Measurements from ENCODE around the gene PHF11.

The PHF11 gene

DNA sequence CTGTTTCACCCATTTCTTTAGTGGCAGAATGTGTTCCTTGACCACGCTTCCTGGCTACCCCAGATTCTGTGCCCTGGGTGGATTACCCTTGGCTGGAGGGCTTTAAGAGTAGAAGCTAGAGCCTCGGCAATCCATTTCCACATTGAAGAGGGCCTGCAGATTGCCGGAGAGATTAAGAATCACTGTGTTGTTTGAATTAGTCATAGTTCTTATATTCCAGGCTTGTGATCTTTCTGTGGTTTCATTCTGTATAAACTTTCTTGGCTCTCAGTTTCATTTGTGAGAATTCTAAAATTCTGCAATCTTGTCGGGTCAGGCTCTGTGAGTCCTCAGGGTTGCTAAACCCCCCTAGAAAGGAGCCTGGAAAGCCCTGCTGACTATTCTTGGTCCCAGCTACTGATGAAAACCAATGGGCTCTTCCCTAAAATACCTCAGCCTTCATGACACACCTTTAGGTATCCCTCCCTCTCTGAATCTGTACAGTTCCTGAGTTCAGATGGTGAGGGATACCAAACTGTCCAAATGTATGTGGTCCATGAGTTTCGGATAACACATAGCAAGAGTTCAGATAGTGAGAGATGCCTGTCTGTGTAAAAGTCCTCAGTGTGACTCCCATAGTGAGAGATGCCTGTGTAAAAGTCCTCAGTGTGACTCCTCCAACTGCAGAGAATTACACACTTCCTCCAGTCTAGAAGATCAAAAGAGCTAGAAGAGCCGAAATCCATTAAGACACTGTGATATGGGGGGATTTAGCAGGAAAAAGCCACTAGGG, 4.3 kb downstream of the PHF11 start:
- DNase-seq: no peak

- DNase-seq: no peak
Measured at GRCh38 chr13:49502954-49503353, 7.2 kb downstream of the PHF11 start.

DNA sequence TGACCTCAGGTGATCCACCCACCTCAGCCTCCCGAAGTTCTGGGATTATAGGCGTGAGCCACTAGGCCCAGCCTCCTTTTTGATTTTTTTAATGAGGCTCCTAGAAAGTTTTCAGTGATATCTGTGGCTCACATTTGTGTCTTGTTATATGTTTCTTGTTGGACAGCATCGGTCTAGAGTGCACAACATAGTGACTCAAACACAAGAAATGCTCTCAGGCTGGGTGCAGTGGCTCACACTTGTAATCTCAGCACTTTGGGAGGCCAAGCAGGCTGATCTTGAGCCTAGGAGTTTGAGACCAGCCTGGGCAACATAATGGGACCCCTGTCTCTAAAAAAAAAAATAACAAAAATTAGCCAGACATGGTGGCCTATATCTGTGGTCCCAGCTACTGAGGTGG, 8.2 kb downstream of the PHF11 start:
- DNase-seq: no peak

DNA sequence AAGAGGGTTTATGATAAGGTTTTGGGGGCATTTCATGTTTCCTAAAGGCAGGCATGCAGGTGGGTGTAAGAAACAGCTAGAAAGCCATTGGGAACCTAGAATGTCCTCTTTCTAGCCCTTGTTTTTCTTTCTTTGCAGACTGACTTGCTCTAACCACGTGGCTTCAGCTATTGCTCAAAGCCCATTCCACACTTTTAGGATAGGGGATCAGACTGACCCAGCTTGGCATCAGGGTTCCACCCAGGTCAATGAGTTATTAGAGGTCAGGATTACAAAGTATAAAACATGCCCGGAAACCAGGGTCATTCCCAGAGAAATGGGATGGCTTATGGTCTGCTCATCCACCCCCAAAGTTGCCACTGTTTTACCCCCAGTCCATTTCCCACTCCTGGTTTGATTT, 16.8 kb downstream of the PHF11 start:
- DNase-seq: no peak

DNA sequence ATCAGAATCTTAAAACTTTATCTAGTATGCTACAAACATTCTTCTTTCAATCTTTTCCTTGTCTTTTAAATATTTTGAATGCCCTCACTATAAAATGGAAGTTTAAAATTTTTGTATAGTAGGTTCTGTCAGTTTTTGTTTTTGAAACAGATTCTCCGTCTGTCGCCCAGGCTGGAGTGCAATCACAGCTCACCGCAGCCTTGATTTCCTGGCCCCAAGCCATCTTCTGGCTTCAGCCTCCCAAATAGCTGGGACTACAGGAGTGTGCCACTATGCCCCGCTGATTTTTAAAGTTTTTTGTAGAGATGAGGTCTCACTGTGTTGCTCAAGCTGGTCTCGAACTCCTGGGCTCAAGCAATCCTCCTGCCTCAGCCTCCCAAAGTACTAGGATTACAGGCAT, 20.7 kb downstream of the PHF11 start:
- no peak for DNase-seq

DNA sequence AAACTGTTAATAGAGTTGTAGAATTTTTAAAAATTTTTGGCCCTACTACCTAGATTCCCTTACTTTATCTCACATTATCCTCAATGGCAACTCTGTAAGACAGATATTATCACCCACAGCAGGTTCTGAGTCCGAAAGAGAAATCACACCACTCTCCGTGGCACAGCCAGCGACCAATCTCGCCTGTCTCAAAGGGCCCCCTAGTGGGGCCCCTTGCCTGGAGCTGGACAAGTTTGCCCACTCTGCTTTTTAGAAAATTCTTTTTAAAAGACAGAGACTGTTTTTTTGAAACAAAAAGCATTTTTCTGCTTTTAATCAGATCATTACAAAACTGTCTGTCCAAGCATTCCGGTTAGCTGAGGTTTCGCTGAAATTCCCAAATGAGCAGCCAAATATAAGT, 21.7 kb downstream of the PHF11 start:
- DNase-seq: peak; percentile 59

GRCh38 chr13:49521224-49521623, 25.5 kb downstream of the PHF11 start:
- DNase-seq: no peak

GRCh38 chr13:49524740-49525501, 29.2 kb downstream of the PHF11 start:
- DNase-seq: no peak

DNA sequence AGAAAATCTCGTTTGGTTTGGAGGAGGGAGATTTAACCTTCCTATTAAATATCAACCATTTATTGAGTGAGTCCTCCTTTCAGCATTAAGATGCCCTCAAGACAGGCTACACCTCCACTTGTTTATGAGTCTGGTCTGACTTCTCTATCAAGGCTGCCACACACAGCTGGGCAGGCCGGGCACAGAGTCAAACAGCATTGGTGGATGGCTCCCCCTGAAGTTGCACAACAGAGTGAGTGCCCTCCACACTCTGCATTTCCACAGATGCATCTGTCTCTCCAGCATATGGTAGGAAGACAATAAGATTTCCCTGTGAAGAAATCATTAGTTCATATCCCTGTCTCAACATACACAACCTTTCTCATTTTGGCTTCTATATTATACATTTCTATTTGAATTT, 31.4 kb downstream of the PHF11 start:
- DNase-seq: peak; percentile 48

DNA sequence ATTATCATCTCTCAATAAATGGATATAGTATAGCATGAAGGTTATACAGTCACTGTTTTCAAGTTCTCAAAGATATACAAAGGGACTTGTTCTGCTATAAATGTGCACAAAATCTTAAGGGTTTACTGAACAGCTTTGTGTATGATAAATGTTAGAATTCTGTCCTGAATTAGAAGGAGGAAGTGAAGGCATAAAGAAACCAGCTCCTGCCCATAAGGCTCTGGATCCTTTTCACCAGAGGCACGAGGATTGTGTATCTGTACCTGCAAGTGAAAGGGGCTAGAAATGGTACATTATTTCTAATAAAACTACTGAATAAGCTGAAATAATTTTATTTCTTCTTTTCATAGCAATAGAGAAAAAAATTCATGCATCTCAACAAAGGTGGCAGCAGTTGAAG, 32.4 kb downstream of the PHF11 start:
- DNase-seq: no peak

DNA sequence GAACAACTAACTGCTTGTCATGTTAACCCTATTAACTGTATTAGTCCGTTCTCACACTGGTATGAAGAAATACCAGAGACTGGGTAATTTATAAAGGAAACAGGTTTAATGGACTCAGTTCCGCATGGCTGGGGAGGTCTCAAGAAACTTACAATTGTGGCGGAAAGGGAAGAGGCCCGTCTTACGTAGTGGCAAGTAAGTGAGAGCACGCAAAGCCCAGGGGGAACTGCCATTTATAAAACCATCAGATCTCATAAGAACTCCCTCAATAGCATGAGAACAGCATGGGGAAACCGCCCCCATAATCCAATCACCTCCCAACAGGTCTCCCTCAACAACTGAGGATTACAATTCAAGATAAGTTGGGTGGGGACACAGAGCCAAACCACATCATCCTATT, 34.7 kb downstream of the PHF11 start:
- peak; percentile 12 for DNase-seq

GRCh38 chr13:49532593-49532992, 36.8 kb downstream of the PHF11 start:
- DNase-seq: no peak

DNA sequence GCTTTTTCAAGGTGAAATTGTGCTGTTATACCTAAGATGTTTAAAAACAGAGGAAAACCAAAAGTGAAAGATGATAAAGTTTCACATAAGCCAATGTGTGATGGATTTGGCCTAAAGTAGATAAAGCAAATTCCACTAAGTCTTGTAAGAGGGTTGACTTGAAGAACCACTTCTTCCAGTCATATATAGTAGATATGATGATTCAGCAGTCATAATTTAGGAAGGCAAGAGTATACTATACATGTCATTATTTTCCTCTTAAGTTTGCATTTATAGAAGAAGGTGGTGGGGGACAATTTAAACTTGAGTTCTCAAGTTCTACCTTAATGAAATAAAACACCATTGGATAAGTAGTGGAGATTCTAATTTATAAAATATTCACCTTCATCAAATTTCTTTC, 37.3 kb downstream of the PHF11 start:
- DNase-seq: no peak

GRCh38 chr13:49533591-49534269, 38.0 kb downstream of the PHF11 start:
- DNase-seq: peak; percentile 22

- no peak for DNase-seq
Measured at GRCh38 chr13:49536144-49536873, 40.6 kb downstream of the PHF11 start.

GRCh38 chr13:49538404-49538803, 42.7 kb downstream of the PHF11 start:
- no peak for DNase-seq

- DNase-seq: no peak
Measured at GRCh38 chr13:49539313-49539712, 43.6 kb downstream of the PHF11 start.

GRCh38 chr13:49539746-49540145, 44.0 kb downstream of the PHF11 start:
- DNase-seq: no peak

GRCh38 chr13:49540552-49540951, 44.8 kb downstream of the PHF11 start:
- DNase-seq: no peak

GRCh38 chr13:49543656-49544055, 47.9 kb downstream of the PHF11 start:
- DNase-seq: no peak

DNA sequence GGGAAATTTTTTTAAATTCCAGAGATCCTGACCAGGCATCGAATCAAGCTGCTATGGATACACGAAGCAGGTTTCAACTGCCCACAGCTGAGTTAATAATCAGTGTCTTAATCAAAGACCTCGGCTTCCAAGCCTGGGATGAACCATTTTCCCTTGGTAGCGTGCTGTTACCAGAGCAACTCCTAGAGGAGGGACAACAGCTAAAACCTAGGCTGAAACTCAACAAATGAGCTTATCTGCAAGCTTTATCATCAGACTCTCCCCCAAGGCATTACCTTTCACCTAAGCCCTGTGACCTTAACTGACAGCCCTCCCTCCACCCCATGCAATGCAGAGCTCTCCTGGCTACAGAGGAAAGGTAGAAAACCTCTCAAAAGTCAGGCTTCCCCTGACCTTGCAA, 49.9 kb downstream of the PHF11 start:
- no peak for DNase-seq

- DNase-seq: no peak
Measured at GRCh38 chr13:49546561-49546960, 50.8 kb downstream of the PHF11 start.

DNA sequence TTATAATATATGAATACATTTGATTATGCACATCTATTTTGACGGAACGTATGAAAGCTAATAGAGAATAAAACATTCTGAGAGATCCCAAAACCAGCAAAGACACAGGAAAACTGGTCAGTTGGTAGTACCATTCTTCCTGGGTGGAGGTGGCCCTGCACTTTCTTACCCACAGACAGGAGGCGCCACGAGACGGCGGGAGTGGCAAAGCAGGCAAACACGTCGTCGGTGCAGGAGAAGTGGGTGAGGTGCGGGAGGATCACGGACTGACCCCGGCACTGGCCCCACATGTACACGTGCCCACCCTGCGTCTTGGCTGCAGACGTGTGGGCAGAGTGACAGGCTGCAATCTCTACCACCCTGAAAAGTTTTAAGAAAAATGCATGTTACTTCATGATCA, 53.5 kb downstream of the PHF11 start:
- no peak for DNase-seq
